H9 (cell line): ENCODE measurements around the gene RAB25. TPM values are rescaled to one million over a fixed set of nuclear protein-coding genes. Genes with fewer than 3 reads are reported as not detected.

Experiments
- DNase-seq: peaks from one replicate; pipeline ENCODE4 v3.0.0-alpha.2; 2017
- H2AFZ ChIP-seq: one replicate; pipeline ENCODE4 v1.6.1; 2013; ENCODE audit warnings: mild to moderate bottlenecking, low read length, control low read depth, moderate library complexity
- H2AK5ac ChIP-seq: 2 replicates; pipeline ENCODE4 v1.6.1; 2013; ENCODE audit warnings: low read length, control low read depth, mixed read lengths; ENCODE audit not compliant: insufficient read length
- H2BK120ac ChIP-seq: one replicate; pipeline ENCODE4 v1.6.1; 2013; ENCODE audit warnings: low read depth, mild to moderate bottlenecking, low read length, control low read depth, inconsistent platforms; ENCODE audit not compliant: poor library complexity, severe bottlenecking
- H2BK12ac ChIP-seq: 2 replicates; pipeline ENCODE4 v1.6.1; 2013; ENCODE audit warnings: low read length, control low read depth, mixed read lengths, low read depth; ENCODE audit not compliant: insufficient read length
- H2BK15ac ChIP-seq: 2 replicates; pipeline ENCODE4 v1.6.1; 2013; ENCODE audit warnings: low read depth, low read length, control low read depth
- H2BK20ac ChIP-seq: one replicate; pipeline ENCODE4 v1.6.1; 2013; ENCODE audit warnings: low read depth, mild to moderate bottlenecking, low read length, control low read depth, inconsistent platforms; ENCODE audit not compliant: poor library complexity, severe bottlenecking
- H2BK5ac ChIP-seq: 2 replicates; pipeline ENCODE4 v1.6.1; 2013; ENCODE audit warnings: low read length, control low read depth, mixed read lengths; ENCODE audit not compliant: insufficient read length
- H3K14ac ChIP-seq: 2 replicates; pipeline ENCODE4 v1.6.1; 2013; ENCODE audit warnings: low read length, control low read depth; ENCODE audit not compliant: insufficient read depth
- H3K18ac ChIP-seq: 2 replicates; pipeline ENCODE4 v1.6.1; 2013; ENCODE audit warnings: low read depth, mild to moderate bottlenecking, mixed read lengths, low read length, control low read depth; ENCODE audit not compliant: insufficient read length
- H3K23ac ChIP-seq: 2 replicates; pipeline ENCODE4 v1.6.1; 2013; ENCODE audit warnings: low read length, control low read depth, mixed read lengths, low read depth; ENCODE audit not compliant: insufficient read length
- H3K23me2 ChIP-seq: 2 replicates; pipeline ENCODE4 v1.6.1; 2013; ENCODE audit warnings: low read depth, mild to moderate bottlenecking, mixed read lengths, low read length, control low read depth; ENCODE audit not compliant: insufficient read length, poor library complexity, severe bottlenecking
- H3K27ac ChIP-seq: 2 replicates; pipeline ENCODE4 v1.5.1; 2013; ENCODE audit warnings: low read length, control low read depth, mixed read lengths, low read depth; ENCODE audit not compliant: insufficient read length
- H3K27me3 ChIP-seq: 2 replicates; pipeline ENCODE4 v1.6.1; 2013; ENCODE audit warnings: low read length, control low read depth, inconsistent platforms; ENCODE audit not compliant: insufficient read depth
- H3K4ac ChIP-seq: 2 replicates; pipeline ENCODE4 v1.6.1; 2013; ENCODE audit warnings: low read depth, mild to moderate bottlenecking, control low read depth, inconsistent platforms, low read length, moderate library complexity
- H3K4me1 ChIP-seq: 2 replicates; pipeline ENCODE4 v1.6.1; 2013; ENCODE audit warnings: low read length, control low read depth, inconsistent platforms; ENCODE audit not compliant: insufficient read depth
- H3K4me2 ChIP-seq: 2 replicates; pipeline ENCODE4 v1.6.1; 2013; ENCODE audit warnings: low read length, control low read depth, mixed read lengths; ENCODE audit not compliant: insufficient read length, insufficient read depth
- H3K56ac ChIP-seq: 2 replicates; pipeline ENCODE4 v1.6.1; 2013; ENCODE audit warnings: low read depth, mild to moderate bottlenecking, mixed read lengths, low read length, control low read depth; ENCODE audit not compliant: insufficient read length
- H3K79me1 ChIP-seq: 2 replicates; pipeline ENCODE4 v1.6.1; 2013; ENCODE audit warnings: low read depth, mild to moderate bottlenecking, moderate library complexity, low read length, control low read depth, inconsistent platforms; ENCODE audit not compliant: insufficient read depth, poor library complexity, severe bottlenecking
- H3K79me2 ChIP-seq: 2 replicates; pipeline ENCODE4 v1.6.1; 2013; ENCODE audit warnings: low read length, control low read depth, inconsistent platforms; ENCODE audit not compliant: insufficient read depth
- H3K9ac ChIP-seq: 2 replicates; pipeline ENCODE4 v1.6.1; 2013; ENCODE audit warnings: low read length, control low read depth, mixed read lengths; ENCODE audit not compliant: insufficient read length; ENCODE audit errors: extremely low read depth
- H3K9me3 ChIP-seq: one replicate; pipeline ENCODE4 v1.6.1; 2013; ENCODE audit warnings: low read depth, low read length, inconsistent platforms; ENCODE audit not compliant: control insufficient read depth
- H3T11ph ChIP-seq: one replicate; pipeline ENCODE4 v1.6.1; 2013; ENCODE audit warnings: mild to moderate bottlenecking, low read length, control low read depth, inconsistent platforms
- H4K20me1 ChIP-seq: one replicate; pipeline ENCODE4 v1.6.1; 2013; ENCODE audit not compliant: control insufficient read depth, insufficient read length, insufficient read depth
- H4K5ac ChIP-seq: 2 replicates; pipeline ENCODE4 v1.6.1; 2013; ENCODE audit warnings: low read depth, mild to moderate bottlenecking, mixed read lengths, low read length, control low read depth; ENCODE audit not compliant: insufficient read length
- H4K8ac ChIP-seq: replicated peaks from 2 replicates; pipeline ENCODE4 v1.6.1; 2013; ENCODE audit warnings: low read length, control low read depth, mixed read lengths, low read depth; ENCODE audit not compliant: insufficient read length
- H4K91ac ChIP-seq: 2 replicates; pipeline ENCODE4 v1.6.1; 2013; ENCODE audit warnings: low read depth, mild to moderate bottlenecking, moderate library complexity, mixed read lengths, low read length, control low read depth; ENCODE audit not compliant: insufficient read length
- H3K27ac Mint-ChIP-seq, 3 experiments: 2 replicates in 2 of 3; 3 replicates in 1 of 3; pipeline ENCODE4 v1.8.0; 2020 to 2021; ENCODE audit warnings: mixed read lengths in 3 of 3, mild to moderate bottlenecking in 1 of 3, moderate library complexity in 1 of 3
- H3K27me3 Mint-ChIP-seq: 2 replicates; pipeline ENCODE4 v1.8.0; 2021; ENCODE audit warnings: low read depth, mild to moderate bottlenecking, moderate library complexity, mixed read lengths
- H3K36me3 Mint-ChIP-seq, 3 experiments: 2 replicates in 2 of 3; 3 replicates in 1 of 3; pipeline ENCODE4 v1.8.0; 2020 to 2021; ENCODE audit warnings: low read depth in 3 of 3, mixed read lengths in 3 of 3; ENCODE audit not compliant: insufficient read depth in 1 of 3
- H3K4me1 Mint-ChIP-seq, 2 experiments: 2 replicates each; pipeline ENCODE4 v1.8.0; 2020; ENCODE audit warnings: mixed read lengths in 2 of 2
- H3K4me3 Mint-ChIP-seq, 2 experiments: 2 replicates in 1 of 2; 3 replicates in 1 of 2; pipeline ENCODE4 v1.8.0; 2020 to 2021; ENCODE audit warnings: mild to moderate bottlenecking in 2 of 2, mixed read lengths in 2 of 2, moderate library complexity in 1 of 2
- H3K9me3 Mint-ChIP-seq, 2 experiments: 2 replicates in 1 of 2; 3 replicates in 1 of 2; pipeline ENCODE4 v1.8.0; 2020; ENCODE audit warnings: mild to moderate bottlenecking in 2 of 2, mixed read lengths in 2 of 2, moderate library complexity in 1 of 2
- CTCF ChIP-seq: fragments of 200-600 bp; sonication (generic); conservative IDR thresholded peaks from 3 replicates; pipeline ENCODE4 v1.8.0; 2021; ENCODE audit warnings: antibody characterized with exemption, mild to moderate bottlenecking
- WGBS: extraction: QIAGEN DNeasy Blood & Tissue Kit; methylation state at CpG from one replicate; pipeline ENCODE4 v1.1.7; 2013; ENCODE audit warnings: missing lambda C conversion rate, low lambda C conversion rate, mixed read lengths; ENCODE audit not compliant: insufficient read length; ENCODE audit errors: extremely low coverage; 5-methylcytosine and 5-hydroxymethylcytosine counted together
- total RNA-seq: library from RNA; stranded (reverse); gene quantifications from 2 replicates; pipeline ENCODE4 v1.2.1, GENCODE V29; 2021

The RAB25 gene
- total RNA-seq, 1 experiment from 2014 or later: 43.1 TPM

- Histone ChIP-seq H3K79me2 (no peaks in the 10 kb centered on the region), H4K20me1 (peaks cover 2% of the 10 kb centered on the region)
These were observed 39.4 kb downstream of the RAB25 start for GRCh38 chr1:156100205-156100995.

More at GRCh38 chr1:156100205-156100995, 39.4 kb downstream of the RAB25 start:
- no peaks in the 10 kb centered on the region for H3K23me2 ChIP-seq
- H3K56ac ChIP-seq: no peak overlapping the region
- H2BK15ac ChIP-seq: no peak overlapping the region
- H2BK120ac ChIP-seq: no peak overlapping the region
- H3K9ac ChIP-seq: no peak overlapping the region
- no peaks in the 10 kb centered on the region for H3K79me1 ChIP-seq
- Mint-ChIP-seq H3K9me3 (no peaks in the 10 kb centered on the region; a peak in 1 of 5 replicates), H3K27me3 (no peaks in the 10 kb centered on the region), H3K4me3 (peak overlapping the region in 1 of 2 experiments; percentile 25; a peak in 2 of 5 replicates), H3K36me3 (peaks cover 5 to 12% (median 6%) of the 10 kb centered on the region in 3 experiments; a peak in 6 of 7 replicates), H3K4me1 (peaks cover 52% of the 10 kb centered on the region in 2 experiments), H3K27ac (peak overlapping the region in 1 of 3 experiments; percentile 26; a peak in 3 of 7 replicates)
- no peak overlapping the region for H3K18ac ChIP-seq
- H2AFZ ChIP-seq: no peak overlapping the region
- no peak overlapping the region for H3K23ac ChIP-seq
- H4K91ac ChIP-seq: no peak overlapping the region
- H3K14ac ChIP-seq: no peak overlapping the region
- DNase-seq: no peak
- no peak overlapping the region for H2BK5ac ChIP-seq
- H2BK12ac ChIP-seq: no peak overlapping the region
- H2AK5ac ChIP-seq: no peak overlapping the region
- no peak overlapping the region for H3K27ac ChIP-seq
- TF ChIP-seq CTCF: no peak
- H4K5ac ChIP-seq: no peak overlapping the region
- no peak overlapping the region for H3T11ph ChIP-seq
- no CpG with 5 or more reads among the region's 4 CpGs for whole genome bisulfite sequencing
- H3K4me1 ChIP-seq: peaks cover 10% of the 10 kb centered on the region; the same call in 1 of the 2 replicates
- no peak overlapping the region for H4K8ac ChIP-seq
- H3K4ac ChIP-seq: no peak overlapping the region
- H3K27me3 ChIP-seq: no peaks in the 10 kb centered on the region
- H3K9me3 ChIP-seq: no peaks in the 10 kb centered on the region
- H2BK20ac ChIP-seq: no peak overlapping the region
- H3K4me2 ChIP-seq: no peak overlapping the region
